HT1080 (cell line): ENCODE measurements around the gene MYBL2. TPM values are rescaled to one million over a fixed set of nuclear protein-coding genes. Genes with fewer than 3 reads are reported as not detected.
A peak's percentile ranks its signal among the peaks of the same experiment; 100 is the strongest.

ENCODE experiments used
- DNase-seq: peaks from one replicate; pipeline ENCODE4 v3.0.0-alpha.2; 2015; ENCODE audit warnings: low read depth
- total RNA-seq: library from RNA; depleted of rRNA; stranded (reverse); fragments of >200 nt; shearing (Covaris generic); gene quantifications from 2 replicates; pipeline ENCODE4 v1.2.3, GENCODE V29; 2014

Gene MYBL2
- total RNA-seq, 1 experiment from 2014 or later = 40.4 TPM

DNA sequence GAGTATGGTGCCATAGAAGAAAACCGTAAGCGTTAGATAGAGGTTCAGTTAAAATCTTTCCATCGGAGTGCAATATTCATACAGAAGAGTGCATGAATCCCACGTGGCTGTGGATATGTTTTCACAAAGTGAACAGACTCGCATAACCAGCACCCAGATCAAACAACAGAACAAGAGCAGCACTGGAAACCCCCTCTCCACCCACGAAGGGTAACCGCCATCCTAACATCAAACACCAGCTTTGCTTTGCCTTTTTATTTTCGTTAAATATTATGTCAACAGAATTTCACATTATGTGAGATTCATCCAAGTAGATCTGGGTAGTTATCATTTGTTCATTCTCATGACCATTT lies 55.2 kb downstream of the MYBL2 start:
- DNase-seq = no peak

DNA sequence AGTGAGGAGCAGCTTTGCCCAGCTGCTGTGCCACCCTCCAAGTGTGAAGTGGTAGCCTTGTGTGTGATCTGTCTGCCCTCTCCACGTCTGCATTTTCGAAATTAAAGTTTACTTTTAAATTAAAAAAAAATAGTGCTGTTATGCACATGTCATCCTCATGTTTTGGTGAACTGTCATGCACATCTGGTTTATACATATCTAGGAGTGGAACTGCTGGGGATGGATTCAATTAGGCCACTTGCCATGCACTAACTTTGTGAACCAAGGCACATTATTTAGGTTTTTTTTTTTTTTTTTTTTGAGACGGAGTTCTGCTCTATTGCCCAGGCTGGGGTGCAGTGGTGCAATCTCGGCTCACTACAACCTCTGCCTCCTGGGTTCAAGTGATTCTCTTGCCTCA lies 56.3 kb downstream of the MYBL2 start:
- DNase-seq = no peak

DNA sequence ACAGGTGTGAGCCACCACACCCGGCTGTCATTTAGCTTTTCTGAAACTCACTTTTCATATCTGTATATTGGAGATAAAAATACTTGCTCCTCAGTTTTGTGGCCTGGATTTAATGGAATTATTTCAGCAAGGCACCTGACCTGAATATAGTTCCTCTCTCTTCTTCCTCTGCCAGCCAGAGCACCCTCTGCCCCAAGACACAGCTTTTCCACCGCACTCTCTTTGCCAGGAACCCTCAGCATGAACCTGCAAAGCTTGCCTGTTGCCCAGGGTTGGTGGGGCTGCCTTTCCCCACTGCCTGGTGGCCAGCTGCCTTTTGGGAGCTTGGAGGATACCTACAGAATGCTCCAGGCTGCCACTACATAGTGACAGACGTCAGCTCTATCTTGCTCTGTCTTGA lies 56.8 kb downstream of the MYBL2 start:
- DNase-seq = no peak

DNA sequence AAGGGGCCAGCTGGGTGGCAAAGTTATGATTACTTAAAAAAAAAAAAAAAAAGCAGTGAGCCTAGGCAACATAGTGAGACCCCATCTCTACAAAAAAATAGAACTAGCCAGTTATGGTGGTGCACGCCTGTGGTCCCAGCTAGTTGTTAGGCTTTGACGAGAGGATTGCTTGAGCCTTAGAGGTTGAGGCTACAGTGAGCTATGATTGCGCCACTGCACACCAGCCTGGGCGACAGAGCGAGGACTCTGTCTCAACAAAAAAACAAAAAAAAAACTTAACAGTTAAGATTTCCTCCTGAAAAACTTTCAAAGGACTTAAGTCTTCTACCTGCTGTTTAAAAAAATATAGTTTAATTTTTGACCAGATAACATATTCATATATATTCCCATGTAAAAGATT lies 57.5 kb downstream of the MYBL2 start:
- no peak for DNase-seq

DNA sequence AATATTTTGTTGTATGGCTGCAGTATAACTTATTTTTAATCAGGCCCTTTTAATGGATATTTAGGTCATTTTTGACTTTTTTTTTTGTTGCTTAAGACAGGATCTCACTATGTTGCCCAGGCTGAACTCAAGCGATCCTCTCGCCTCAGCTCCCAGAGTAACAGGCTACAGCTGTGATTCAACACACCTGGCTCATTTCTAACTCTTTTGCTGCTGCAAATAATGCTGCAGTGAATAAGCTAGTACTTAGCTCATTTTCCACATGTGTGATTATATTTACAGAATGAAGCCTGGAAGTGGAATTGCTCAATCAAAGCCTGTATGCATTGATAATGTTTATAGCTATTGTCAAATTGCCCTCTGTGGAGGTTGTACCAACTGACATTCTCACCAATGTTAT lies 58.8 kb downstream of the MYBL2 start:
- DNase-seq = no peak

DNA sequence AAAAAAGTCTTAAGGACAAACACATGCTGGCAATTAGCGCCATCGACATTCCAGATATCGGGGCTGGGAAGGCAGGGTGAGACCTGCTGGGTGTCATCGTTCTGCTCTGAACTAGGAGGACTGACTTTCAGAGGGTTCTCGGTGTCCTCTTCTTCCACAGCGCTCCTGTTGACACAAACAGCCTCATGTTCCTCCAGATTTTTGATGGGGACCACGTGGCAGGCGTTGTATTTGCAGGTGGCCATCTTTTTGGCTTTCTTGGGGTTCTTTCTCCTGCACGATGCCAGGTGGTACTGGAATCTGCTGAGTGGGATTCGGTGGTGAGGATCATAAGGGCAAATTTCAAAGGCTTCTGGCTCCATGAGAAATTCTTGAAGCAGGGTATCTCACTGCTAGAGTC lies 59.4 kb downstream of the MYBL2 start:
- DNase-seq = no peak

DNA sequence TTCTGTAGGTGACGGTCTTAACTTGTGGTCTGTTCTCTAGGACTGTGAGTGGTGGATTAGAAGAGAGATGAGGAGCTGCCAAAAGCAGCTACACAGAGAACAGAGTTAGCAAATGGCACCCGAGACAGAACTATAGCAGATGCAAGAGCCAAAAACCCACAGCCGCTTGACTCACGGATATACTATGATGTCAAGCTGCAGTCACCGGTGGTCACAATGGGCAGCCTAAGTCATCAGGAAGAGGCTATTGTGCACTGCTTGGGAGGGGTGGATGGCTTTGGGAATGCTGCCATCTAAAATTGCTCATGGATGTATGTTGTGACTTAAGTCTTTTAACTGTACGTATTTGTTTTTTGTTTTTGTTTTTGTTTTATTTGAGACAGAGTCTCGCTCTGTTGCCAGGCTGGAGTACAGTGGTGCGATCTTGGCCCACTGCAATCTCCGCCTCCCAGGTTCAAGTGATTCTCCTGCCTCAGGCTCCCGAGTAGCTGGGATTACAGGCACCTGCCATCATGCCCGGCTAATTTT lies 60.0 kb downstream of the MYBL2 start, which contains the start of gene GTSF1L:
TSS of gene GTSF1L (minus strand) at position 192 of the 528 bp plus-strand sequence. CDS start 308 bp downstream, outside the sequence.
- DNase-seq = peak; percentile 84

DNA sequence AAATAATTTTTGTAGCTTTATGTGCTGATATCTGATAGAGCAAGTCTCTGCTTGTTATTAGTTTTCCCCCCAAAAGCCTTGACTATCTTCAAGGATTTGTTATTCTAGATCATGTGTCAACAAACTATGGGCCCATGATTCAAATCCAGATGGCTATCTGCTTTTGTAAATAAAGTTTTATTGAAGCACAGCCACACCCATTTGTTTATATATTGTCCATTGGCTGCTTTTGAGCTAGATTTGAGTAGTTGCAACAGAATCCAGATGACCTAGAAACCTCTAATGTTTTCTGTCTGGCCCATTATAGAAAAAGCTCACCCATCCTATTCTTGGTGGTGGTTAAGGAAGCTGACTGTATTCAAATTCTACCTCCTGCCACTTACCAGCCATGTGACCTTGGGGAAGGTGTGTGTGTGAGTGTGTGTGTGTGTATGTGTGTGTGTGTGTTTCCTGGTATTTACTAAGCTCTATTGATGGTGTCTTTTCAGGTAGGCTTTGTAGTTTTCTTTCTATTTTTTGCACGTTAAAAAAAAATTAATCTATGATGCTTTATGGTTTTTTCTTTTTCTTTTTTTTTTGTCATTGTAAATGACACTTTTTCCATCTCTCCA lies 61.2 kb downstream of the MYBL2 start:
- DNase-seq = no peak

DNA sequence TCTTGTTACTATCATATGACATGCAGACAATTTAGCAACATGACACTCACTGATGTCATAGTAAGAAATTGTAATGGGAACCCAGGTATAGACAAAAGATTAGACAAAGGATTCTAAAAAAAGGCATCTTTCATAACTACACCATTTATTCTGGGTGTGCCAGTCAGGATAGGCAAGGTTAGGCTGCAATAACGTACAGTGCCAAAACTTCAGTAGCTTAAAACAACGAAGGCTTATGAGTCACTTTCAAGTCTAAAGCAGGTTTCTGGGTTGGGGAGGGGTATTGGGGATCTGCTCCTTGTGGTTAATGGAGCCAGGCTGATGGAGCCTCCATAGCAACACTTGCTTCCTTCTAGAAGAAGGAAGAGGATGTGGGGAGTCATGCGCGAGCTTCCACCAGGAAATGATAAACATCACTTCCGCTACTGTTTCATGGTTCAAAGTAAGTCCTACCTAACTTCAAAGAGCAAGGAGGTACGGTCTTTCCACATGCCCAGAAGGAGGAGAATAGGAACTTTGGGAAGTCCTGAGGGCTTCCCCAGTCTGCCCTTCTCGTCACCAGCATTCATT lies 61.9 kb downstream of the MYBL2 start:
- peak; percentile 37 for DNase-seq

DNA sequence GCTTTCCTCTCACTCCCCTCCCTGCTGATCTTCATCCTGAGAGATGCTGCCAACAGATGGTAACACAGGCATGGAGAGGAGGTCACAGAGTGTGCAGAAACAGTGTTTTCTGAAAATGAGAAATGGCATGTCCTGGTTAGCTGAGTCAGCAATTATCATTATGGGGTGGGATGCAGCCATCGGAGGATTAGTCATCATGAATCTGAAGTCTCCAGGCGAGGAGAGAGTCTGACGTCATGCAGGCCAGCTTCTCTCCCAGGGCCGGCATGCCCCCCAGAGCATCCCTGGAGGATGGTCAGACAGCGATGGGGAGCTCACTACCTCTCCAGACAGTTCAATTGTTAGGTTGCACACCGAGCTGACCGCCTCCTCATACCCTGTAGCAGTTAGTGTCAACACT lies 64.6 kb downstream of the MYBL2 start:
- DNase-seq = peak; percentile 60

DNA sequence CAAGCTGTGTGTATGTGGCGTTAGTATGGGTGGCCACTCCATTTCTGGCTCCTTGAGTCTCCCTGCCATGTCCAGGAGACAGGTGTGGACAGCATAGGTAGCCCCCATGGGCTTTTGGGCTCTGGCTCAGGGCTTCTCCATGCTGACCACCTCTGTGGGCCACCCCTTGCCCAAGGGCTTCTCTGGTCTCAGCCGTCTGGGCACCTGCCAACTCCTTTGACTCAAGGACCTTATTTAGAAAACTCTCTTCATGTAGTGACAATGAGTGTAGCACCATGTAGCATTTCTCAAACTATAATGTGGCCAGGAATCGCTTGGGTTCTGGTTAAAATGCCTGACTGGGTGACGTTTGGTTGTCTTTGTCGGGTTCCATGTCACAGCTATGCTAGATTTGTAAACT lies 65.0 kb downstream of the MYBL2 start:
- no peak for DNase-seq

DNA sequence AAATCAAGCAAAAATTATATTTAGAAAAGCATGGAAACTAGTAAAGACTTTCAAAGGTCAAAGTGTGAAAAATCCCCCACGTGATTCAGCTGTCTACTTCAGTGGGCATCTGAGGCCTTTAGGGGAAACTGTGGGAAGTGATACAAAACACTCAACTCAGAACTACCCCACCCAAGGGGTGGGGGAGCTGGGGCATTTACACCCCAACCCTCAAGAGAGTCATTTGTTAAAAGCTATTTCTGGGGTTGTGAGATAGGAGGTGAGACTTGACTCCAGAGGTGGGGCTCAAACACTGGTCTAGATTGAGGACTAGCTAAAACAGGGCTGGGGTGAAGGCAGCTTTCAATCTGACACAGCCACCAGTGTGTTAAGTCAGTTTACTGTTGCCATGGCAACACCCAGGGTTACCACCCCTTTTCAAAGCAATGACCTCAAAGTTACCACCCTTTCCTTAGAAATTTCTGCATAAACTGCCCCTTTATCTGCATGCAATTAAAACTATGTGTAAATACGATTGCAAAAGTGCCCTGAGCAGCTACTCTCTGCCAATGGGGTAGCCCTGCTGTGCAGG lies 69.8 kb downstream of the MYBL2 start:
- DNase-seq = no peak

DNA sequence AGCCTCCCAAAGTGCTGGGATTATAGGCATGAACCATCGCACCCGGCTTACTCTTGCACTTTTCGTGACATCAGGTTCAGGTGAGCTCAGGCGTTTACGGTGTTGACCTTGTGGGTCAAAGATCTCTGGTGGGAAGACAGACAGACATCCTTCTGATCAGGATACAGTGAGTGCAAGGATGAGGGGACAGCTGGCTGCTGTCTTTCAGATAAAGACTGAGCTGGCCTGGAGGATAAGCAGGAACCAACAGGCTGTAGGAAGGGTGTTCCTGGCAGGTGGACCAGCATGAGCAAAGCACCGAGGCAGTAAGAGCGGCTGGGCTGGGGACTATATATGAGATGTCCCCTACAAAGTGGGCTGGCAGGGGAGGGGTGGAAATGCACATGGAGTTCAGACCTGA lies 71.0 kb downstream of the MYBL2 start:
- DNase-seq = no peak

DNA sequence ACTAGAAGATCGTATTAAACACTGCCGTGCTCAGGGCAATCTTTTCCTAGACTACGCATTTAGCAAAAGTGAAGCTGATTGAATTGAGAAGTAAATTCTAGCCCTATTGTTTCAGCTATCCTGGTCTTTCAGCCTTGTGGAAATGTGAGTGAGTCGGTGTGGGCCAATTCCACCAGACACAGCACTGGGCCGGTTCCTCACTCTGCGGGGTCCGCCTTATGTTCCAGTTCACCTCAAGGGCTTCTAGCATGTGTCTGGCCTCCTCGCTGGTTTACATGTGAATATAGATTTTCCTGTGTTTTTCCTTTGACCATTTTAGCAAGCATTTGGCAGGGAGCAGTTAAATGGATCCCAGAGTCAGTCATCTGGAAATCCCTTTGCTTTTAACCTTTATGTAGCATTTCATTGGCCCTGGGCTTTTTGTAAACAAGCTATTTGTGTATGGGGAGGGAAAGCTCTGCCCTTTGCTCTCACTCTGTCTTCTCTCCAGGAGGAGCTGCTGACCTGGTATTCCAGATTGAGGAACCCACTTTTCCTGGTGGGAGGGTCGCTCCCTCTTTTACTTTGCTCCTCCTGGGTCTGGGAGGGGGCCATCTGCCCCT lies 72.3 kb downstream of the MYBL2 start:
- no peak for DNase-seq

DNA sequence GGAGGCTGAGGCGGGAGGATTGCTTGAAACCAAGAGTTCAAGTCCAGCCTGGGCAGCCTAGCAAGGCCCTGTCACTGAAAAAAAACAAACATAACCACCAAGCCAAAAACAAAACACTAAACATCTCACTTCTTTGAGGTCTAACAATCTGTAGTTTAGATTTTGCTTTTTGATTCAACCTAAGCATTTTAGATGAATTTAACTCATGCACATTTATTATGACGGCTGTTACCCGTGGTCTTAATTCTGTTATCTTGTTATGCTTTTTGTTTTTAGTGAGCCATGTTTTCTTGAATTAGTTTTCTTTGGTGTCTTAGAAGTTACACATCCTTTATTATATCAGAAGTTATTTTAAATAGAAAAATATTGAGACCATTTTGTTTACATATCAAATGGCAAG lies 73.7 kb downstream of the MYBL2 start:
- DNase-seq = no peak

DNA sequence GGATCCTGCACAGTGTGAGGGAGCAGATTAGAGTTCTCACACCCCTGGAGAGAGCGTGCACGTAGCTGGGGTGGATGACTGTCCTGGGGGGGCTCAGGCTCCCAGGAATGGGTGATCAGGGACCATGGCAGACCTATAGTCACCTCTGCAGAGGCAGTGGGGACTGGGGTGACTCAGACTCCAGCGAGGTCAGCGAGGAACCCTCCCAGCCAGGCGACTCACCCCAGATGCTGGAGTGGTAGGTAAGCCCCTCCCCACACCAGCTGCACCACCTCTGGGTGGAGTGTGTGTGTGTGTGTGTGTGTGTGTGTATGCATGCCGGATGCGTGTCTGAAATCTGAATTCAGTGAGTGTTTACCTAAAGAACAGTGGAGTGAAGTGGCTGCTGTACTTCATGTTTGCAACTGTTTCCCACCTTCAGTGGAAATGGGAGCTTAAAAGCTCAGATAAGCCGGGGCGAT lies 77.3 kb downstream of the MYBL2 start:
- DNase-seq = peak; percentile 60

DNA sequence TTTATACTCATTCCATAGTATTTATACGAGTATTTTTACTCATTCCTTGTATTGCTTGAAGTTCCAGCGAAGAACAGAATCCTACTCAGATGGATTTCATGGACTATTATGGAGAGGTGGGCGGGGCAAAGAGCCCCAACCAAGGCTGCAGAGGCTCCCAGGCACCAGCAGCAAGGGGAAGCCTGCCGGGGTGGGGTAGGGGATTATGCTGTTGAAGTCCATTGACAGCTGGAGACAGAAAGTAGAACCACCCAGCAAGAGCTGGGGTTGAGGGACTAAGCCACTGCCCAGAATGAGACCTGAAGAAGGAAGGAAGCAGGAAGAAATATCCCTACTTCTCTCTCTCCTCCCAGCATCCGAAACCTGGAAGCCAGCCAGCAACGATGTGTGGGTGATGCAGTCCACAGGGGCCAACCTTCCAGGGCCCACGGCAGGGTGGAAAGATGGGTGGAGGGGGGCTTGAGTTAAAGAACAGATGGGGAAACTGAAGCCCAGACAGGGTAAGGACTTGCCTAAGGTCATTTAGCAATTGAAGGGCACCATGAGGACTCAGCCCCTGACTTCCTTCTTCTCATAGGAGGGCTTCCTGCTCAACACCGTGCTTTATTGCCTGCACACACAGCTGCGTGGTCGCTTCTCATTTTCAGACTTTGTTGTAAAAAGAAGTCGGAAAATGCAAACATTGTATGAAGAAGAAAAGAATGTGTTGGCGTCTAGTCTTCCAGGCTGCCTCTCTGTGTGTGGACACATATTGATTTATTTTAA lies 78.2 kb downstream of the MYBL2 start:
- no peak for DNase-seq

DNA sequence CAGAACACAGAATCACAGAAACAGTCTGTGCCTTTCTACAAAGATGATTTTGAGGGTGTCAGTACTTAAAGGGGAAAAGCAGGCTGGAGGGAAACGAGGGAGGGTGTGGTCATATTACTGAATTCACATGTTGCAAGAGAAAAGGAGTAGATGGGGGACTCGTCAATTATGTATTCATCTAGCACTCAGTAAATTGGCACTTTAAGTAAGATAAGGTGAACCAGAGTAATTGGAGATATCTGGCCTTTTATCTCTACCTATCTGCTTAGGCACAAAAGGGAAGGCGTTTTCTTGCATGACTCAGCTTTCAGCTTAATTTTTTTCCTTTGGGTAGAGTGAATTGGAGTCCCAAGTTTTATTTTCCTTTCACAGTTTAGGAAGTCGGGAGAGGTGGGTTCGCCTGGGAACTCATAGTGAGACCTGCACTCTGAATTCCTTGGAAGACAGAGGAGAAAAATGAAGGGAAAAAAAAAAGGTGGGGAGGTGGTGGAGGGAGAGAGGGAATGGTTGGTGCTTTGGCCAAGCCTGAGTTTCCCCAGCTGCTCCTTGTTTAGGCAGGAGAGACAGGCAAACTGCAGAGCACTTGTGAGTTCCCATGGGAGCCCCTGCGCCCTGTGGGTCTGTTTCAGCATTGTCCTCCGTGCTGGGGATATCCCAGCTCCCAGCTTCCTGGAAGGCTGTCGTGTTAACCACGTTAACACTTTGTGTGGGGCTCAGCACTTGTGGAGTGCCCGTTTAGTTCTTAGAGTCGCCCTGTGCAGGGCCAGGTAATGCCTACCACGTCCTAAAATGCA lies 79.6 kb downstream of the MYBL2 start:
- no peak for DNase-seq

DNA sequence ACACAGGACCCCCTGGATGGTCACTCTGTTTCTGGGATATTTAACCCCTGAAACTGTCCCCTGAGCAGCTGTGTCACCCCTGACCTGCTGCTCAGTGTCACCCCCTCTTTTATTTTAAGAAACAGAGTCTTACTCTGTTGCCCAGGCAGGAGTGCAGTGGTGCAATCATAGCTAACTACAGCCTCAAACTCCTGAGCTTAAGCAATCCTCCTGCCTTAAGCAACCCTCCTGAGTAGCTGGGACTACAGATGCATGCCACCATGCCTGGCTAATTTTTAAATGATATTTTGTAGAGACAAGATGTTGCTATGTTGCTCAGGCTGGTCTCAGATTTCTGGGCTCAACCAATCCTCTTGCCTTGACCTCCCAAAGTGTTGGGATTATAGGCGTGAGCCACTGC lies 81.4 kb downstream of the MYBL2 start:
- DNase-seq = no peak

DNA sequence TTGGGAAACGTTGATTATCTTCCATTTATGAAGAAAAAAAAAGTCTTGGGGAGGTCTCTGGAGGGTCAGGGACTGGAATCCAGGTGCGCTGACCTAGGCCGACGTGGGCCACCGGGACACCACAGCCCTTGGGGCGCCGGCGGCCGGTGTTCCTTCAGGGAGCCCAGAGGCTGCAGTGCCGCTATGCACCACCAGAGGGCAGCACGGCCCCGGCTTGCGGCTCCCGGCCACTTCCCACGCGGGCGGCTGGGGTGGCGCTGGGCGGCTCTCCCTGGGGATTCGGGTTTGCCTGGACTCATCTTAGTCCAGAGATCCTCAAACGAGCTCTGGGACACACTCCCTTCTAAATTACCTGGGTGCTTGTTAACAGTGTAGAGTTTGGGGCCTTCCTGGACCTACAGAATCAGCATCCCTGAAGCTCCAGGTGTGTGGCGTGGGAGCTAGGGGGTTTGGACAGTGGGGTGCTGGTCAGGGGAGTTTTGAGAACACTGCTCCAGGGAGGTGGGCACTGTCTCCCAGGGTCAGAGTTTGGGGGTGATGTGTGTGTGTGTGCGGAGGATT lies 82.9 kb downstream of the MYBL2 start:
- peak; percentile 66 for DNase-seq

DNA sequence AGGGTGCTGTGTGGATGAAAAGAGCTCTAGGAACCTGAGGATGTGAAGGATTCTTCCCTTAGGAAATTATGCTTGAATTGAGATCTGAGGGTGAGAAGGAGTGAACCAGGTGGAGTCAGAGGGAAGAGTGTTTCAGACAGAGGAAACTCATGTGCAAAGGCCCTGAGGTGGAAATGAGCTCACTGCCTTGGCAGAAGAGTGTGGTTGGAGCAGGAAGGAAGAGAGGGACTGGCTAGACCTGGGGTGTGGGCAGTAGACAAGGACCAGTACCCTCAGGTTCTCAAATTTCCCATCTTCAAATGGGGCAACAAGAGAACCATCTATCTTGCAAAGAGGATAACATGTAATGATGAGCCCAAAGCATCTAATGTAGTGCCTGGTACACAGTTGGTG lies 83.9 kb downstream of the MYBL2 start:
- DNase-seq = no peak
